ENCODE data around the gene TEX44.

TEX44 gene

DNA sequence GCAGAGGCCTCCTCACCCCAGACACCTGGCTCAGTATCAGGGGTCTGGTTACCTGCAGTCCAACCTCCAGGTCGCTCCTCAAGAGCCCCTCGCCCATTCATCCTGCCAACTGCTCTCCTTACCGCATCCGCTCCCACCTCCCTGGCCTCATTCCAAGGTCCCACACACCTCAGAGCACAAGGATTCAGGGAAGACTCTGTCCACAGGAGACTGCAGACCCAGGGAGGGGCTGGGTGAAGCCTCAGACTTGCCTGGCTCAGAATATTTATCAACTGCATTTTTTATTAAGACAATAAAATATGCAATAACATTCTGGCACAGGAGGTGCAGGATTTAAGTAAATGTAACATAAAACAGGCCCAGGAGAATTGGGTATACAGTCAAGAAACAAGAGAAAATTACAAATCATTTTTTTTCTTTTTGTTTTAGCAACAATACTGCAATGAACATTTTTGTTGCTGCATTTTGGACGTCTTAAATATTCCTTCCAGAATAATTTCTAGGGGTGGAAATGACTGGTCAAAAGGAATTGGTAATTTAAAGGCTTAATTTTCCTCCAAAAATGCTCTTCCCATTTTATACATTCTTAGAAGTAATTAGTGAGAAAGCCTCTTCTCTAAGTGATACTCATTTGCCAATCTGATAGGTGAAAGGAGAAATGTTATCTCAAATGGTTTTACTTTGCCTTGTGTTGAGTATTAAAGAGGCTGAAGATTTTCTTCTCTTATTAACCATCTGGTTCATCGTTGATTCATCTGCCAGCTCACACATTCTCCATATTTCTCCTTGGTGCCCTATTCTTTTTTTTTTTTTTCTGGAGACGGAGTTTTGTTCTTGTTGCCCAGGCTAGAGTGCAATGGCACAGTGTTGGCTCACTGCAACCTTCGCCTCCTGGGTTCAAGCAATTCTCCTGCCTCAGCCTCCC is 42.5 kb downstream of the TEX44 start:
- no peak for DNase-seq

DNA sequence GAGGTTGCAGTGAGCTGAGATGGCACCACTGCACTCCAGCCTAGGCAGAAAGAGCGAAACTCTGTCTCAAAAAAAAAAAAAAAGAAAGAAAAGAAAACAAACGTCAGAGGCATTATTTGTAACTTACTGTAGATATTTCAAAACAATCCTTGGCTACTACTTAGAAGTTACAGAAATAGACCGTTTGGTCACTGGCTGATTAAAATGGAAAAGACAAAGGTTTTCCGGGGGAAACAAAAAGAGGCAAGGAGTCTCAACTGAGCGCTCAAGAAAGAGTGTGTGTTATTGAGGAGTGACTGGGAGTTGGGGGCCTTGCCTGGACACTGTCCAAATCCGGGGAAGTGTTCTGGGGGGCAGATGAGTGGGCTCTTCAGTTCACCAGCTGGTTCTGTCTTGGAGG is 47.6 kb downstream of the TEX44 start:
- no peak for DNase-seq

DNA sequence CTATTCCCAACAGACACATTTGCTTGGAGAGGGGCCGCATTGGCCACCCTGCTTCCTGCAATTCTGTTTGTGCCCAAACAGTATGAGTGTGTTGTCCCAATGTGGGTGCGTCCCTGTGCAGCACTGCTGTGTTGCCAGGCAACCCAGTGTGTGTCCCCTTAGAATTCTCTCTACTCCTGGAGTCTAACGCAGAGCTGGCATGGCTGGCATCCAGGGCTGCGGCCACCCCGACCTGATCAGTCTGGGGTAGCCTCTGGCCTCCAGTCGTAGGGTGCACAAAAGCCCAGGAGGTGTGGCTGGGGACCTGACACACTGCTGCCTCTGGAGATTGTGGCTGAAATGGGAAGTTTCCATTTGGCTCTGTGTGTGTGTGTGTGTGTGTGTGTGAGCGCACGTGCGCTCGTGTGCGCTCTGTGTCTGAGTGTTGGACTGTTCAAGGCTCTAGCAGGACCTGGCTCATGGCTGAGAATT is 48.0 kb downstream of the TEX44 start:
- DNase-seq = no peak

DNA sequence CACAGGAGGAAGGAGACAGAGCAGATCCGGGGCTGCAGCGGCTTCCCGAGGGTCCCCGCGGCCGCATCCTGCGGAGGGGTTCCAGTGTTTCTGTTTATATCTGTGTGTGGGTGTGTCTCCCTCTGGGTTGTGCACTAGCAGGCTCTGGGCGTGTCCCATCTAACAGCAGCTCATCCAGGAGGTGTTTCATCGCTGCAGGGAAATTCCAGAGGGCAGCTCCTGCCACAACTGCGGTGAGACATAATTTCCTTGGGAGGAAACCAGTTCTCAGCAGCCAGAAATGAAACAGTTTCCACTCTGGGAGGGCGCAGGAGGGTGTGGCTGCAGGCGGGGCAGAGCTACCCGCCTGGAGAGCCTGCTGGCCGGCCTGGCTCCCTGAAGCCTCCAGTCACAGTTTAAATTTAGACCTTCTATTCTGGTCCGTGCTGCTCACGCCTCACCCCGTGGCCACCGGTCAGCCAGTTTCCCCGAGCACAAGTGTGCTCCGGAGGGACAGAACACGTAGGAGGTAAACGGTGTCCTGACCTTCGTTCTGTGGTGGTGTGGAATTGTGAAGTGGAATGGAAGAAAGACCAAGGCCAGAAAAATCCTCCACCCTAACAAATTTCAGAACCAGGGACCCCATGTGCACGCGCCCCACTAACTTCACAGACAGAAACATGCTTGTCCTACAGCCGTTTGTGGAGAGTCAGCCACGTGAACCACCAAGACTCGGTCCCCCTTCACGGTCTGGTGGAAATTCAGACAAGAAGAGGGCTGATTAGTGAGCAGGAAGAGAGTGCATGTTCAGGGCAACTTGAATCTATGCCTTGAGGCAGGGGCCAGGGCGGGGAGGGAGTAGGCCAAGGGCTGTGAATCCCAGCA is 50.2 kb downstream of the TEX44 start:
- DNase-seq = peak; percentile 65 to 66

DNA sequence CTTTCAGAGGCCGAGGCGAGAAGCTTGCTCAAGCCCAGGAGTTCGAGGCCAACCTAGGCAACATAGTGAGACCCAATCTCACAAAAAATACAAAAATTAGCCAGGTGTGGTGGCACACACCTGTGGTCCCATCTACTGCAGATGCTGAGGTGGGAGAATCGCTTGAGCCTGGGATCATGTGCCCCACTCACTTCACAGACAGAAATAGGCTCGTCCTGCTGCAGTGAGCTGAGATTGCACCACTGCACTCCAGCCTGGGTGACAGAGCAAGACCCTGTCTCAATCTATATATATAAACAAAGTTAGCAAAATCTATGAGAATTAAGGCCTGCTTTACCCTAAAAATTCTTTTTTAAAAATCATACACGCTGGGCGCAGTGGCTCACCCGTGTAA is 50.8 kb downstream of the TEX44 start:
- DNase-seq = no peak
